ENCODE measurements around the gene KIF5A.

KIF5A gene

DNA sequence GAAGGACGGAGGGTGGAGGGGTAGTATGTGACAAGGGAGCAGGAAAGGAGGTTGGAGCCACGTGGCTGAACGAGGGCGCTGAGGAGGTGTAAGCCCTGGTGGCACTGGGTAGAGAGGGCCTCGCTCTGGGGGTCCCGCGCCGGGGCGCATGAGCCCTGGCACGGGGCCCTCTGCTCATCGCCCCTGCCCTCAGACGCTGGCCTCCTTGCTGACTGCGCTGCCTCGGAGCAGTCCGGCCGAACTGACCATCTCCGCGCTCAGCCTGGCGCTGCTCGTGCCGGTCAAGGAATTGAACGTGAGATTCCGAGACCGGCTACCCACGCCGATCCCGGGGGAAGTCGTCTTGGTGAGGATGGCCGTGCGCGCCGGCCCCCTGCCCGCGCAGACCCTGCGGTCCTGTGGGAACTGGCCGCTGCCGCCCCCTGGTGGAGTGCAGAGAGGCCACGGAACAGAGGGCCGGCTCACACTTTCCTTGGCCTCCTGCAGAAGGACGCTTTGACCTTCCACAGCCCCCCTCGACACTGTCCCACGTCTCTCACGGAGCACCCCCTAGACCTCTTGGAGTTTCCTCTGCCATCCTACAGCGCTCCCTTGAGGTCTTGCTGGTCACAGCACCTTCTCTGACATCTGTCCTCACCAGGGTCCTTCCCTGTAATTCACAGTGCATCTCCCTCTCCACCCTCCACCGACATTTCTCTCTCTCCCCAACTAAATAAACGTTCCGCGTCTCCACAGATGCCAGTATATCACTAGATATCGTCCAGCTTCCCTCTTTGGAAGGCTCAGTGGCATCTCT, 71.9 kb downstream of the KIF5A start:
- no peak for DNase-seq

DNA sequence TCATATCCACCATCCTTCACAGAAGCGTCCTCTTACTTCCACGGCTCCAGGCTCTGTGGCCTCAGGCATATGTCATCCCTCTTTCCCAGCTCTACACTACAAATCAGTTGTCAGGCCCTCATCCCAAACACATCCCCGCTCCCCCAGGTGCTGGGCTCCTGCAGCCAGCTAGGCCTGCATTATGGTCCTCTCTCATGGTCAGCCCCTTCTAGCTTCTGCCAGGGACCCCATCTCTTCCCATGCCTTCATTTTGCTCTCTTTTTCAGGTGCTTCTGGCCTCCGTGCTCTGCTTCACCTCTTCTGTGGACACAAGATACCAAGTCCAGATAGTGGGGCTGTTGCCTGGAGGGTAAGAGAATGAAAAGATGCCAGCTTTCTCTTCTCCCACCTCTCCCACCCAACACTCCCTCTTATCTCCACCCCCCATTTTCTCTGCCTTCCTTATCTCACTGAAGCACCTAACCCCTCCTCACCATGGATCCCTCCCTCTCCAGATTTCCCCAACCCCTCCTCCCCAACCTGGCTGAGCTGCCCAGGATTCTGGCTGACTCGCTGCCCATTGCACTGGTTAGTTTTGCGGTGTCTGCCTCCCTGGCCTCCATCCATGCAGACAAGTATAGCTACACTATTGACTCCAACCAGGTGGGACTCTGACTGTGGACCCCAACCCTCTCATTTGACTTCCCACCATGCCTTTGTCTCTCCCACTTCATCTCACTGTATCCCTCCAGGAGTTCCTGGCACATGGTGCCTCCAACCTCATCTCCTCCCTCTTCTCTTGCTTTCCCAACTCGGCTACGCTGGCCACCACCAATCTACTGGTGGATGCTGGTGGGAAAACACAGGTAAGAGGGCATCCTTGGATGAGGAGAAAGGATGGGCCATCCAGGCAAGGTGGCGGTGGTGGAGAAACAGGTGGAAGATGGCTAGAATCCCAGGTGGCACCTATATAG, 72.7 kb downstream of the KIF5A start:
- DNase-seq, result no peak

DNA sequence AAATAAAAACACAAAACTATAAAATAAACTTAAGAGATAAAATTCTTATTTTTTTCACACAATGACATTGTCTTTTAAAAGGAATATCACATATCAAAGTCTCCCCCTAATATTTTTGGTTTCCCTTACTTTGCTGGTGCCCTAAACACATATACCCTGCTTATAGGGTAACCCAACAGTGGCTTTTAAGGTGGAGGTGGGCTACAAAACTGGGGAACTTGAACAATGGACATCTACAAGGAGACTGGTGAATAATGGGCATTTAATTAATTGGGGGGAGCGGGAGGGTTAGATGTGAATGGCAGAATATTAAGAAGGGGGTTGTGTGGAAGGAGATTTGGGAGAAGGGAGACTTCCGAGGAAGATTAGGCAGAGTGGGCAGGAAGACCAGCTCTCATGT, 73.5 kb downstream of the KIF5A start:
- DNase-seq, result no peak

DNA sequence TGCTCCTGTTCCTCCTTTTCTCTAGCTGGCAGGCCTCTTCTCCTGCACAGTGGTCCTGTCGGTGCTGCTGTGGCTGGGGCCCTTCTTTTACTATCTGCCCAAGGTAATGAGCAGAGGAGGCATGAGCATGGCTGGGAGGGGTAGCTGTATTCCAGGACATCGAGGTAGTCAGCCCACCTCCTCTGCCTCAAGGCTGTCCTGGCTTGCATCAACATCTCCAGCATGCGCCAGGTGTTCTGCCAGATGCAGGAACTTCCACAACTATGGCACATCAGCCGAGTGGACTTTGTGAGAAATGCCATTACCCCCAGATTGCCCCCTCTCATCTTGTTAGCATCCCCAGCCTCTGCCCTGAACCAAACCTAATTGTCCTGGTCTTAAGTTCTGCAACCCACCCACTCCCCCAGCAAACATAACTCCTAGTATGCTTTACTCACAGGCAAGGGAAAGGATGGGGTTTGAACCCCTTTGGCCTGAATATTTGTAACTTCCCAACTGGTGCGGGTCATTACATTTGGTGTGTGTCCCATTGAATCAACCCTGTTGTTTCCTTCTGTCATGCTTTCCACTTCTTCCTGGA, 74.1 kb downstream of the KIF5A start:
- DNase-seq, result no peak

DNA sequence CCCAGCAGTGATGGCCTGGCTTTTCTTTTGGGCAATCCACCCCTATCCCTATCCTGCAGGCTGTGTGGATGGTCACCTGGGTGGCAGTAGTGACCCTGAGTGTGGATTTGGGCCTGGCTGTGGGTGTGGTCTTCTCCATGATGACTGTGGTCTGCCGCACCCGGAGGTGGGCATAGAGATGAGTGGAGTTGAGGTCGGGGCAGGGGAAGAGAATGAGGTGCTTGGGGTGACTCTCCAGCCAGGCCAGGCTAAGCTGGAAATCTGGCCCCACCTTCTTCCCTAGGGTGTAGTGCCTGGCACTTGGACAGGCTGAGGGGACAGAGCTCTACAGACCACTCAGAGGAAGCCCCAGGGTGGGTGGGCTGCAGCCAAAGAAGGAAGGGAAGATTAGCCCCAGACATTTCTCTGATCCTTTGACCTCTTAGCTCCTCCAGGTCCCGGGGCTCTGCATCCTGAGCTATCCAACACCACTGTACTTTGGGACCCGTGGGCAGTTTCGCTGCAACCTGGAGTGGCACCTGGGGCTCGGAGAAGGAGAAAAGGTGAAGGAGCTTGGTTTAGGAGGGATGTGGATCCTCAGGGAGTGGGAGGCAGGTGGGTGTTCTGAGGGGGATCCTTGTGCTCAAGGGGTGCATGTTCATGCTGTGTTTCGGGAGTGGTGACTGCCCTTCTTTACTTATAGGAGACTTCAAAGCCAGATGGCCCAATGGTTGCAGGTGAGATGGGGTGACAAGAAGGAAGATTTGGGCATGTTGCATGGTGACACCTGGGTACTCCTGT, 74.8 kb downstream of the KIF5A start:
- no peak for DNase-seq

DNA sequence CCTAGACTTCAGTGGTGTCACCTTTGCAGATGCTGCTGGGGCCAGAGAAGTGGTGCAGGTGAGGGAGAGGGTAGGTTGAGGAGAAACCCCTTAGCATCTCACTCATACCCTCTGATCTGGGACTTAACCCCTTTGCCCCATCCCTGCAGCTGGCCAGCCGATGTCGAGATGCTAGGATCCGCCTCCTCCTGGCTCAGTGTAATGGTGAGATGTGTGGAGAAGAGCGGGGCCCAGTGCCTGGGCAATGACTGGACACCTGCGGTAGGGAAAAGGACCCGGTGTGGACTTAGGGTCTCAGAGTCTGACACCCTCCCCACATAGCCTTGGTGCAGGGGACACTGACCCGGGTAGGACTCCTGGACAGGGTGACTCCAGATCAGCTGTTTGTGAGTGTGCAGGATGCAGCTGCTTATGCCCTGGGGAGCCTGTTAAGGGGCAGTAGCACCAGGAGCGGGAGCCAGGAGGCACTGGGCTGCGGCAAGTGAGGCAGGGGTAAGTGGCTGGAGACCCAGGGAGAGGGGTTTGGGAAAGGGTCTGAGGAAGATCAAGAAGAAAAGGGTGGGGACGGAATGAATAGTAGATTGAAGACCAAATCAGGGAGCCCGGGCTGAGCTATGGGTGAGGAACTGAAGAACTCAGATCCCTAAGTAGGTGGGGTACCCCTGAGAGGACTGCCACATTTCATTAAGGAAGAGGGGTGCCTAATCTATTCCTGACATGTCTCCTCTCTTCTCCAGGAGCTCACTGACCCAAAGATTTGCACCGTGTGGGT, 75.6 kb downstream of the KIF5A start:
- no peak for DNase-seq

DNA sequence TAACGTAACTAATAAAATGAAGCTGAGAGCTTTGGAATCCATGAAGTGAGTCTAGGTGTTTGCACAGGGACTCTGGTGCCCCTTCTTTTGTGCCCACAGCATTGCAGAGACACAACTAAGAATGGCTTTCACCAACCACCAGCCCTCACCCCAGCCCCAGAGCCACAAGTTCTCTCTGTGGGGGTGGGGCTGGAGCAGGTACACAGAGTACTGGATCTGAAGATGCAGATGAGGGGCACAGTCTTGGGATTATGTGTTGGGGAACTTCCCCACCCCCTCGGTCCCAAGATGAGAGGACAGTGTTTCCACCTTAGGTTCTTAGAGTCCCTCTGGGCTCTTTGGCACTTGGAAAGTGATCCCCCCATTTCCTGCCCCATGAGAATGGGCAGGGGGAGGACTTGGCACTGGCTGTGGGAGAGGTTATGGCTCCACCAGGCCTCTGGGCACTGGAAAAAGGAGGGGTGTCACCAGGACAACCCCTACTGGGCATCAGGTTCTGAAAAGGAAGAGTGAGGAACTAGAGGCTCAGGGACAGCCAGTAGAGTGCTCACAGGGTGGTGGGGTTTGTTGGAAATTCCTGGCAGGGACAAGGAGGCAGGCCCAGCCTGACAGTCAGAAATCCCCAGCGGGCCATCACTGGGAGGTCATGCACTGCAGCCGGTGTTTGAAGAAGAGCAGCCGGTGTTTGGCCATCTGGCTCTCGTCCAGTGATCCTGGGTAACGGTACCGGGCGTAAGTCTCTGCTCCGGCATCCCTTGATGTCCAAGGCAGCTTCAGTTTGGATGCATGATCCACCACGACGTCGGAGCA, 76.5 kb downstream of the KIF5A start:
- no peak for DNase-seq

DNA sequence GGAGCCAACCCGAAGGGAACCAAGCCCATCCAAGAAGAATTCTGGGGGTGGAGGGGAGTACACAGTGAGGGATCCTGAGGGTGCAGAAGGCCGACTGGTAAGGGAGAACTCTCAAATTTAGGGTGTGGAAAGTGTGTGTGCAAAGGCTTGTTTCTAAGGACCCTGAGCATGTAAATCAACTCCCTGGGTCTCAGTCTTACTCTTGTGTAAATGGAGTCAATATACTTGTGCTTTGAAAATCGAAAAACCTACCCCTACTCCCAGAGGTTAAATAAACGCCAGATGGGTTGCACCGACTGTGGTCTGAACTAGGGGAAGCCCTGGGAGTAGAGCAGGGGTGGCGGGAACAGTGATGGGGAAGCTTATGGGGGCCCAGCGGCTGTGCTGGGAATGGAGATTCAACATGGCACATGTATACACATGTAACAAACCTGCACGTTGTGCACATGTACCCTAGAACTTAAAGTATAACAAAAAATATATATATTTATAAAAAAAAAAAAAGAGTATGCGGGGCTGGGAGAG, 77.1 kb downstream of the KIF5A start:
- no peak for DNase-seq

DNA sequence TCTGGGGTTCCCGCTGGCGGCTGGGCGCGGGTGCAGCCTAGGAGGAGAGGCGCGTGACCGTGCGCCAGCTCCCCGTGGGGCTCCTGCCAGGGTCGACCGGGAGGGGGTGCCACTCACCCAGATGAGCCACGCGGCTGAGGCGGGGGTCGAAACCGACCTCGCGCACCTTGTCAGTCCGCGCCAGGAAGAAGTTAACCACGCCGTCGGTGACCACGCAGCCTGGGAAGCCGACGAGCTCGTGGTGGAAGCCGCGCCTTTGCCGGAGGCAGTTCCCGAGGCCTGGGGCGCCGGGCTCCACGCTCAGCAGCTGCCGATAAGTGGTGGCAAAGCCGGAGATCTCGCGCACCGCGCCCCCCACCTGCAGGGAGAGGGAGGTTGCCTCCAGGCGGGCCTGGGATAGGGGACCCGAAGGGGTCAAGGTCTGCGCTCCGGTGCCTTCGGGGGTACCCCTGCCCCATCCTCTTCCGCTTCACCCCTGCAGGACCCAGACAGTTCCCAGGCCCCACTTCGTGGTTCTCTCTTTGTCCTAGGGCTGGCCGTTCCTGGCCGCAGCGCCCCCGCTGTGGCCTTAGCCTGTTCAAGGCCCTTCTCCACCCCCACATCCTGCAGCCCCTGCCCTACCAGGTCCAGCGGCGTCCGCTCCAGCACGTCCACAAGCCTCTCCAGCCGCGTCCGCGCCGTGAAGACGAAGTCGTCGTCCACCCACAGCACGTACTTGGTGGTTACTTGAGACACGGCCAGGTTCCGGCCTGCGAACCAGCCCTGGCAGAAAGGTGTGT, 77.8 kb downstream of the KIF5A start:
- DNase-seq, result no peak

DNA sequence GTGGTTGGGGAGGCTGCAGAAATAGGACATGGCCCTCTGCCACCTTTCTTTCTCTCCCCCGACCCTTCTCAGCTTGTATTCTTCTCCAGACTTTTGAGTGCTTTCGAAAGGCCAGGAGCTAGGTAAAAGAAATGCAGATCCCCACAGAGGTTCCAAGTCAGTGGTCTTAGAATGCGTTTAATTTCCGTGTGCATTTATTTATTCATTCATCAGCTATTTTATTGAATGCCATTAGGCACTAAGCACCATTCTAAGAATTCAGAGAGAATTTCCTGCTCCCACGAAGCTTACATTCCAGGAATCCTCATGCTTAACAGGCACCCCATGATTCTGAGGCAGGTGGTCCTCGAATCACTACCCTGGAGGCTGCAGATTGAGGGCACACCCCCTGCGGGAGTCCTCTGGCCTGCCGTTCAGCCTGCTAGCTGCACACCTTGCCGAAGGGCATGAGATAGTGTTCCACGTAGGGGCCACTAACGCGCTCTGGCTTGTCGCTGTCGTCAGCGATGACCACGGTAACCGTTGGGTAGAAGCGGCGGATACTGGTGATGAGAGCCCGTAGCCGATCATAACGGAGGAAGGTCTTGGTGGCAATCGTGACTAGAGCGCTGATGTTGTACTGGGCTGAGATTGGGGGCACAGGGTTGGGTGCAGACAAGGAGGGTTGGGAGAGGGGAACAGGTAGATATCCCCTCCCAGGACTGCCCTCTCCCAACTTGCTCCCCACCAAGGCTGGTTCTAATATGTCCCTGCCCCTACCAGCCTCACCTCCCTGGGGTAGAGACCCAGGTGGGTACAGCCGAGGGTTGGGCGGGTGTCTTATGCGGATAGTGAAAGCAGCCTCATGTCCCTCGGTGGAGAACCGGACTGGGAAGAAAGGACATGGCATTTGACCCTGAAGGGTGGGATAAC, 78.7 kb downstream of the KIF5A start:
- no peak for DNase-seq

DNA sequence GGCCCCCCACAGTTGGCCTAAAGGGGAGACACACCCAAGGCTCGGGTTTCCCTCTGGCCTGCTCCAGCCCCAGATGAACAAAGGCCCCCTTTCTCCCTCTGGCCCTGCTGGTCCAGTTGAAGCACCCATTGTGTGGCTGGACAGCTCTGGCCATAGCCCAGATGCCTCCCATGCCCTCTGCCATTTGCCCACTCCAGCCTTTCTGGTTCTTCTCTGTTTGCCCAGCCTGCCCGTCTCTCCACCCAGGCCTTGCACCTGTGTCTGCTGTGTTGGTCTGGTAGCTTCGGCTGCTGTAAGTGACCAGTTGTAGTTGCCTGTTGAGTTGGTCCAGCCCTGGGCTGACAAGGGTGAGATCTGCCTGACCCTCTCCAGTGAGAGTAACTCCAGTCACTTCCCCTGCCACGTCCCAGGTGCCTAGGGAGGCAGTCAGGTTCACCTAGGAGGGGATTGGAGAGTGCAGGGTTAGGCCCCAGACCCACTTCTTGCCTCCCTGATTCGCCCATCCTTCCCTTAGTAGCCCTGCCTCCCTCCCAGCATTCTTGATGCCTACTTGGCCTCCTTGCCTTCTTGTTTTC, 80.1 kb downstream of the KIF5A start:
- no peak for DNase-seq

DNA sequence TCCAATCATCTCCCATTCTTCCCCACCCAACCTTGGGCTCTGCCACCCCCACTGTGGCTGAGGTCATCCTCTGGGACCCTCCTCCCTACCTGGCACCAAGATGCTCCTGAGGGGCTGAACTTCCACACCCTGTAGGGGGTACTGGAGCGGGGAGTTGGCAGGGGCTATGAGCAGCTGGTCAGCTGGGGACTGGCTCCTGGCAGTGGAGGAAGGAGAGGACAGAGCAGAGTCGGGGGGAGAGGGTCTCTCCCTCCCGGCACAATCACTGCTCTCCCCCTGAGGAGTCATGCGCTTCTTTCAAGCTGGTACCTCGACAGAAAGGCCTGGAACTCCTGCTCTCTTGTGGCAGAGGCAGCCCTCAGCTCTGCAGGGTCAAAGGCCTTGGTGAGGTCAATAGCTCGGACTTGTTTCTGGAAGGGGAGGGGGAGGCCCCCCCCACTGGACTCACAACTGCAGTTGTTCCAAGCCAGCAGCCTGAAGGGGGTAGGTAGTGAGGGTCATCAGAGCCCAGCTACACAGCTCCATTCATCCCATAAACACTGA, 81.1 kb downstream of the KIF5A start:
- DNase-seq, result no peak

DNA sequence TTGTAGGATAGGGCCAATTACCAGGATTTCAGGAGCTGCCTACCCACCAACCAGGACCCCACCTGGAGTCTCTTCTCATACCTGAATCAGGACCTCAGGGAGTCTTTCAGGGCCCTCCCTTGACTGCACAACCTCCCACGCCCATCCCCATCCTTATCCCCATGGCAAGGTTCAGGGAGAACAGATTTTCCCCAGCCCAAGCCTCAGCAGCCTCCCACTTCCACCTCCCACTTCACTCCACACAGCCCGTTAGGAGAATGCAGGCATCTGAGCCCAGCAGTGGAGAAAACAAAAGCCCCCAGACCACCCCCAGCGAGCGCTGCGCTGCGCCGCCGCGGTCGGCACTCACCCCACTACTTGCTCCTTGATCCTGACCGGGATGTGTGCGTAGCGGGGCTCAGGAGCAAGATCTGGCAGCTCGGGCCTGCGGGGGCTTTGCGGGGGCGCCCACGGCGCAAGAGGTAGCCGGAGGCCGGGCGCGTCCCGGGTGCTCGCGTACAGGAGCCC, 81.8 kb downstream of the KIF5A start:
- DNase-seq, result no peak

DNA sequence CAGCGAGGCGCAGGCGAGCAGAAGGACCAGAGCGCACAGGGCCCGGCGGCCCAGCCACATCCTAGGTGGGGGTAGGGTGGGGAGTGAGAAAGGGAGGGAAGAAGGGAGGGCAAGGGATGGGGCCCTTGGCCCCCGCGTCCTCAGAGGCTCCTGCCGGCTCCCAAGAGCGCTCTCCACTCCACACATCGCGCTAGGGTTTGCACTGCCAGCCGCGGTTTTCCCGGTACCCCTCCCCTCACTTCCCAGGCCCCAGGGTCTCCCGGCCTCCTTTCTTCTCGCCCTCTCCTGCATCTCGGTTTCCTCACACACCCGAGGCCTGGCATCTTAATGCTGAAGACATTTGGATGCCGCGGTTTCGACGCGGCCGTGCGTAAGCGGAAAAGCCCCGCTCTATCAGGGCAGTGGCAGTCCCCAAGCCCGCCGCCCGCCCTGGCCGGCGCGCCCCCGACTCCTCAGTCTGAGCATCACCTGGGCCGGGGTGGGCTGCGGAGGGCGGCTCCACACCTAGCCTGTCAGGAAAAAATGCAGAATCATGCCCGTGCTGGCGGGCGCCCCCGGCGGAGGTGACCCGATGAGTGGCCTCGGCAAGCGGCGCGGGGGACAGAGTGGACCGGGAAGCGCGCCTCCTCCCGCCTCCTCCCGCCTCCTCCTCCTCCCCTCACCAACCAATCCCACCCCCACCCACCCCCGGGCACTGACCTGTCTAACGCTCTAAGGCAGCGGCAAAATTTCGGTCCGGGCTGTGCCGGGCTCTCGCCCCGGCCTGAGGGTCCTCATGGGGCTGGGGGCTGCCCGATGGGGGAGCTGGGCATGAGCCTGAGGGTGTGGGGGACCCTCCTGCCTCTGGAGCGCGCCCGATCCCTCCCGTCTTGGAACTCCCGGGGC, 82.5 kb downstream of the KIF5A start:
- no peak for DNase-seq

DNA sequence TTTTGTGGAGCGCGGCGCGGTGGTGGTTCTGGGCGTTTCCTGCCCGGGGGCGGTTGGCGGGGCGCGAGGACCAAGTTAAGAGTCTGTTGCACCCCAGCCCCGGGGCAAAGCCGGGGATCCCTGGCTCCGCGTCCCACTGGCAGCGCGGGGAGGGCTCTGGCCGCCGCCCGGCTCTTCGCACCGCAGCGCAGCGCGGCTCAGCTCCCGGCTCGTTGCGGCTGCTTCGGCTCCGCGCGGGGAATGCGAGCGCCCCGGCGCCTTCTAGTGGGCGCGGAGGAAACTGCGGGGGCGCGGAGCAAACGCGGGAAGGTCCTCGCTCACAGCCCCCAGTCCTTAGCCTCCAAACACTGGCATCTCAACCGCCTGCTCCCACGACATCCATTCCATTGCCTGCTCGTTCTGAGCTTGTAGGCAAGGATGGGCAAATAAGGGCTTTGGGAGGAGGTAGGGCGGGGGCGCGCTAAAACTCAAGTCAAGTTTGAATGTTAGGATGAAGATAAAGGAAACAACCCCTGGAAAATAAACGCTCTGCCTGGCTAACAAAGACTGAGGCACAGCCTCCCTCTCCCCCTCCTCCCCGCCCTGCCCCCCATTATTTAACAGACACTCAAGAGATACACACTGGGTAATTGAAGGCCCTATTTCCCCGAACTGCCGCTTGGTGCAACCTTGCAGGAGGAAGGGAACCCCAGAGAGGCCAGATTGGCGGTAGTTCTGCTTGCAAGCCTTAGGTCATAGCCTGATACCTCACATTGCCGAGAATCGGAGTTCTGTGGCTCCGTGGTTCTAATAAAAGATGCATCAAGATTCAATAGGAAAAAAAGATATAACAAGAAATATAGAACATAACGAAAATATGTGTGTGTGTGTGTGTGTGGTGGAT, 83.4 kb downstream of the KIF5A start, which contains the start of gene B4GALNT1:
TSS of gene B4GALNT1 (minus strand) at position 244 of the 883 bp plus-strand sequence. CDS start 1,069 bp downstream, outside the sequence.
- peak; percentile 44 for DNase-seq
